GM12864 (cell line): ENCODE measurements around the gene PCYT1A.
A peak's percentile ranks its signal among the peaks of the same experiment; 100 is the strongest.
"Not testable (repeated sequence)": the region's sequence is repeated elsewhere in the genome, so short reads cannot be mapped to it uniquely, and the experiment has no call there.

ENCODE experiments used
- DNase-seq: peaks from one replicate; pipeline ENCODE4 v3.0.0-alpha.2; 2011; ENCODE audit warnings: low read depth
- H3K4me3 ChIP-seq: 2 replicates; pipeline ENCODE4 v1.5.1; 2011; ENCODE audit warnings: mild to moderate bottlenecking, low read depth, low read length, control low read depth
- CTCF ChIP-seq: IDR thresholded peaks from 2 replicates; pipeline ENCODE4 v1.5.1; 2011; ENCODE audit warnings: low read depth, mild to moderate bottlenecking, moderate library complexity, low read length, control low read depth, inconsistent platforms; ENCODE audit errors: missing control alignments

Gene PCYT1A

GRCh38 chr3:196314597-196314996, 27.1 kb upstream of the PCYT1A start:
- no peak for TF ChIP-seq CTCF
- DNase-seq = no peak

GRCh38 chr3:196314086-196314485, 26.6 kb upstream of the PCYT1A start:
- DNase-seq, H3K4me3 ChIP-seq: not testable (repeated sequence)

More at GRCh38 chr3:196314597-196314996, 27.1 kb upstream of the PCYT1A start:
- H3K4me3 ChIP-seq = no peak overlapping the region

- not testable (repeated sequence) for DNase-seq, H3K4me3 ChIP-seq
Observed at GRCh38 chr3:196302960-196303359, 15.4 kb upstream of the PCYT1A start.

GRCh38 chr3:196302551-196302950, 15.0 kb upstream of the PCYT1A start:
- DNase-seq, H3K4me3 ChIP-seq: not testable (repeated sequence)

- no peak for TF ChIP-seq CTCF
- H3K4me3 ChIP-seq = no peak overlapping the region
- no peak for DNase-seq
Observed at GRCh38 chr3:196298521-196298920, 11.0 kb upstream of the PCYT1A start.

GRCh38 chr3:196292286-196292923, 4.9 kb upstream of the PCYT1A start:
- peak; percentile 24 for DNase-seq
- TF ChIP-seq CTCF = peak; percentile 34

GRCh38 chr3:196288141-196288460, 575 bp upstream of the PCYT1A start:
- peak overlapping the region; percentile 89 for H3K4me3 ChIP-seq
- TF ChIP-seq CTCF = no peak
- DNase-seq = no peak

More at GRCh38 chr3:196292286-196292923, 4.9 kb upstream of the PCYT1A start:
- no peak overlapping the region for H3K4me3 ChIP-seq

GRCh38 chr3:196287090-196287439, 461 bp downstream of the PCYT1A start:
- no peak for TF ChIP-seq CTCF
- no peak for DNase-seq
- peak overlapping the region; percentile 89 for H3K4me3 ChIP-seq

GRCh38 chr3:196284396-196284795, 3.1 kb downstream of the PCYT1A start:
- DNase-seq = no peak
- no peak overlapping the region for H3K4me3 ChIP-seq
- TF ChIP-seq CTCF = no peak
